Ovary (tissue), 9 donors: ENCODE data around the gene ZNF154. TPM values are rescaled to one million over a fixed set of nuclear protein-coding genes. Genes with fewer than 3 reads are reported as not detected.

ENCODE experiments used
- DNase-seq, 5 donors: peaks; one replicate each; pipeline ENCODE4 v3.0.0-alpha.2; 2019 to 2020
- H3K27ac ChIP-seq, 2 donors: fragments of 200-600 bp; one replicate each; pipeline versions ENCODE4 v1.5.1 to v1.8.0; 2019 to 2022
- H3K27me3 ChIP-seq: fragments of 200-600 bp; one replicate; pipeline ENCODE4 v1.8.0; 2022
- H3K36me3 ChIP-seq: fragments of 200-600 bp; sonication (generic); one replicate; pipeline ENCODE4 v1.5.1; 2019
- H3K4me1 ChIP-seq: one replicate; pipeline ENCODE4 v1.8.1; 2013; ENCODE audit warnings: mild to moderate bottlenecking, moderate library complexity; ENCODE audit not compliant: insufficient read depth
- H3K4me3 ChIP-seq: fragments of 200-600 bp; sonication (generic); one replicate; pipeline ENCODE4 v1.5.1; 2017
- H3K9me3 ChIP-seq, 2 donors: fragments of 200-600 bp in 1 of 2; sonication (generic) in 1 of 2; one replicate each; pipeline versions ENCODE4 v1.5.1 to v1.8.1; 2013 to 2019; ENCODE audit warnings: mild to moderate bottlenecking in 1 of 2, moderate library complexity in 1 of 2
- EP300 ChIP-seq: sonication (generic); formaldehyde crosslinking; IDR thresholded peaks from one replicate; pipeline ENCODE4 v1.6.1; 2017; ENCODE audit warnings: antibody characterized with exemption
- POLR2A ChIP-seq: fragments of 450-650 bp; IDR thresholded peaks from one replicate; pipeline ENCODE4 v1.6.1; 2017; ENCODE audit warnings: antibody characterized with exemption, mild to moderate bottlenecking, moderate library complexity
- WGBS, 3 donors: extraction: QIAGEN DNeasy Blood & Tissue Kit in 1 of 3; methylation state at CpG; one replicate each; pipeline versions ENCODE4 v1.1.5 to v1.1.7; 2013 to 2017; 5-methylcytosine and 5-hydroxymethylcytosine counted together
- intact Hi-C, 4 donors: fragments of 100-400 bp; cut with DNase I; formaldehyde crosslinking; loops; one replicate each; pipeline versions ENCODE4 v1.11.0 to v1.15.1; 2022 to 2023
- polyA plus RNA-seq, 2 donors: library from polyadenylated mRNA; stranded (reverse); fragments of 200-250 nt in 1 of 2; fragments of 350-450 nt in 1 of 2; fragmentation: Illumina TruSeq in 1 of 2; extraction: RNeasy Lipid Tissue Mini Kit (QIAGEN cat#74804) in 1 of 2; gene quantifications; one replicate each; pipeline ENCODE4 v1.2.3, GENCODE V29; 2013 to 2014
- total RNA-seq, 7 donors: library from RNA; depleted of rRNA in 2 of 7; stranded (reverse); fragments of >200 nt in 2 of 7; fragmentation: NEBNext Ultra II Directional in 3 of 7; extraction: Animal tissue kit (Norgen Biotek cat#: 25700) in 3 of 7; gene quantifications; one replicate each; pipeline versions ENCODE4 v1.1.0 to v1.2.4, GENCODE V29; 2016 to 2023
- TF ChIP-seq, protein P1 (sequence below), 3 donors: fragments of 450-650 bp in 2 of 3; fragments of 200-600 bp in 1 of 3; IDR thresholded peaks; one replicate each; pipeline versions ENCODE4 v1.5.1 to v1.8.0; 2016 to 2022; ENCODE audit warnings: antibody characterized with exemption in 3 of 3, mild to moderate bottlenecking in 1 of 3
- donor health status: DM: no; HTN: no; CAD: no; lungs with moderate emphysema.
- donor health status: DM: no; HTN: no; CAD: no.
- donor health status: Bipolar disorder and iron deficiency.
- donor health status: DM: yes; HTN: yes; CAD: no.
- donor health status: DM: no; HTN: no; CAD: no.
- donor health status: DM: yes; HTN: yes; CAD: no.

Gene ZNF154
- total and polyA plus RNA-seq, 9 donors = 1.1 to 10.4 (median 2.4) TPM

DNA sequence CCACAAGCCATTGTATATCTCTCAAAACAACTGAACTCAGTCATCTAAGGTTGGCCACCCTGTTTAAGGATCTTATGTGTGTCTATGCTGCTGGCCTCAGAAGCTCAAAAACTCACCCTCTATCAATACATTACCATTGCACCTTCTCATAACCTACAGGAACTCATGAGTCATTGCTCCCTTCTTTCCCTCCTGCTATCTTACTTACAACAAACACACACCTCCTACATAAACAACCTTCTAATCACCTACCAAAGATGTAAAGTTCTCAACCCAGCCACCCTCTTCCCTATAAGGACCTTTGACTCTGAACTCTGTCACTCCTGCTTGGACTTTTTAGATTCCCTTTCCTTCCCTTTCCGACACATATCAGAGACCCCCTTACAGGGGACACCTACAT is 53.6 kb downstream of the ZNF154 start:
- TF ChIP-seq POLR2A = no peak
- TF ChIP-seq EP300 = no peak
- TF ChIP-seq, protein P1, sequence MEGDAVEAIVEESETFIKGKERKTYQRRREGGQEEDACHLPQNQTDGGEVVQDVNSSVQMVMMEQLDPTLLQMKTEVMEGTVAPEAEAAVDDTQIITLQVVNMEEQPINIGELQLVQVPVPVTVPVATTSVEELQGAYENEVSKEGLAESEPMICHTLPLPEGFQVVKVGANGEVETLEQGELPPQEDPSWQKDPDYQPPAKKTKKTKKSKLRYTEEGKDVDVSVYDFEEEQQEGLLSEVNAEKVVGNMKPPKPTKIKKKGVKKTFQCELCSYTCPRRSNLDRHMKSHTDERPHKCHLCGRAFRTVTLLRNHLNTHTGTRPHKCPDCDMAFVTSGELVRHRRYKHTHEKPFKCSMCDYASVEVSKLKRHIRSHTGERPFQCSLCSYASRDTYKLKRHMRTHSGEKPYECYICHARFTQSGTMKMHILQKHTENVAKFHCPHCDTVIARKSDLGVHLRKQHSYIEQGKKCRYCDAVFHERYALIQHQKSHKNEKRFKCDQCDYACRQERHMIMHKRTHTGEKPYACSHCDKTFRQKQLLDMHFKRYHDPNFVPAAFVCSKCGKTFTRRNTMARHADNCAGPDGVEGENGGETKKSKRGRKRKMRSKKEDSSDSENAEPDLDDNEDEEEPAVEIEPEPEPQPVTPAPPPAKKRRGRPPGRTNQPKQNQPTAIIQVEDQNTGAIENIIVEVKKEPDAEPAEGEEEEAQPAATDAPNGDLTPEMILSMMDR (IDR thresholded peaks at IDR 0.05) = no peak
- no peaks in the 10 kb centered on the region for H3K27me3 ChIP-seq
- peaks cover 0 to 13% of the 10 kb centered on the region in 2 donors for H3K9me3 ChIP-seq
- DNase-seq = no peak
- no peaks in the 10 kb centered on the region for H3K4me1 ChIP-seq
- no peaks in the 10 kb centered on the region for H3K36me3 ChIP-seq
- no peak overlapping the region for H3K4me3 ChIP-seq
- 89 to 97% (median 90%) methylated on average over 1 of the region's 1 CpG for WGBS, 3 donors
- intact Hi-C loops = no loop called here
- H3K27ac ChIP-seq = no peak overlapping the region

- 58 to 85% (median 78%) methylated on average over 2 of the region's 2 CpGs for WGBS, 3 donors
- H3K4me3 ChIP-seq = no peak overlapping the region
- no peaks in the 10 kb centered on the region for H3K36me3 ChIP-seq
- DNase-seq = no peak
- no peak overlapping the region for H3K27ac ChIP-seq
- intact Hi-C loops = no loop called here
- H3K4me1 ChIP-seq = no peaks in the 10 kb centered on the region
- H3K9me3 ChIP-seq = peaks cover 0 to 13% of the 10 kb centered on the region in 2 donors
- H3K27me3 ChIP-seq = no peaks in the 10 kb centered on the region
- TF ChIP-seq POLR2A = no peak
- TF ChIP-seq EP300 = no peak
- TF ChIP-seq, protein P1 (IDR thresholded peaks at IDR 0.05) = no peak
Measured at GRCh38 chr19:57653689-57654088, 55.3 kb downstream of the ZNF154 start.

DNA sequence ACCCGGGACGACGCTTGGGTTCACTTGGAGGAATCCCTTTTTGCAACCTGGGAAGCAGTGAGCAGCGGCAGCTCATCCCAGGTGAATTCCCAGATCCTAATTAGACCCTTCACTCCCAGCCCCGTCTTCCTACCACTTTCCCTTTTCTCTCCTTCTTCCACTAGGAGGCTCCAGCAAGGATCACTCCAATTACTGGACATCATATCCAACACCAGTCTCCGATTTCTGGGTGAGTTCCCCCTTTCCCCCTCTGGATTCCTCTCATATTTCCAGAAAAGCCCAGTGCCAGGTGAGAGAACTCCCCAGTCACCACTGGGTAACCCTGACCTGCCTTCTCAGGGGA is 57.4 kb downstream of the ZNF154 start:
- H3K4me3 ChIP-seq = no peak overlapping the region

DNA sequence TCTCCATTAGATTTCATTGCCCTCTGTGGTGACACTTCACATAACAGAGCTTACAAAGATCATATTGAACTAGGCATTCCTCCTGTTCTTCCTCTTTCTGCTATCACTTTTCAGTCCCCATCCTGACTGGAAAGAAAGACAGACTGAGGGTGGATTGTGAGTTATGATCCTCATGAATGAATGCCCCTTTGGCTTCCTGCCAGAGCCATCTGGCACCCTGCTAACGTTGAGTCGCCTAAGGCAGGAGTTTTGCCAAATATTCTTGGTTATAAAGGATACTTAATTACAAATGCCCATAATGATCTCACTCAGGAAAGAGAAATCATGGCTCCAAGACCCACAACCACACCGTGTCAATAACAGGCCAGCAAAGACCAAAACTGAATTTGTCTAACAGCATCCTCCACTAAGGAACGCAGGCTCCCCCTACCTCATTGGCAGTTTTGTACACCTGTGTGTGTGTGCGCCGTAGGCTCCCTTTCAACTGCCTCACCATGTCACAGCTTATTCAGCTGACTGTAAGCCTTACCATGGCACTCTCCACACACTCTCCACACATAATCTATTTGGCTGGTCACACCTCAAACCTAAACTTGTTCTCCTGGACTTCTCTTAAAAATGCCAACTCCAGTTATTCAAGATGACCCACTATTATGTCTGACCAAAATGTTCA is 60.5 kb downstream of the ZNF154 start:
- no peak for DNase-seq
- peaks cover 0 to 9% of the 10 kb centered on the region in 2 donors for H3K9me3 ChIP-seq
- intact Hi-C loops = no loop called here
- H3K27ac ChIP-seq = no peak overlapping the region
- TF ChIP-seq POLR2A = no peak
- TF ChIP-seq, protein P1 (IDR thresholded peaks at IDR 0.05) = no peak
- no peak for TF ChIP-seq EP300
- H3K27me3 ChIP-seq = no peaks in the 10 kb centered on the region
- 65 to 67% (median 65%) methylated on average over 6 of the region's 6 CpGs for WGBS, 3 donors
- H3K36me3 ChIP-seq = no peaks in the 10 kb centered on the region
- H3K4me1 ChIP-seq = no peaks in the 10 kb centered on the region
- no peak overlapping the region for H3K4me3 ChIP-seq

More for the DNA sequence above, 57.4 kb downstream of the ZNF154 start:
- DNase-seq = no peak
- intact Hi-C loops = no loop called here
- Histone ChIP-seq H3K27me3 (no peaks in the 10 kb centered on the region), H3K36me3 (no peaks in the 10 kb centered on the region), H3K4me1 (no peaks in the 10 kb centered on the region), H3K9me3 (peaks cover 0 to 13% of the 10 kb centered on the region in 2 donors), H3K27ac (no peak overlapping the region)
- 33 to 35% (median 34%) methylated on average over 6 of the region's 6 CpGs for WGBS, 3 donors
- TF ChIP-seq EP300 (no peak), POLR2A (no peak)
- TF ChIP-seq, protein P1 (IDR thresholded peaks at IDR 0.05) = no peak

Other genes starting within 250 kb of the ZNF154 start
- 10 to 100 TPM in 6 of 7 donors, 1 to 10 TPM in 1; 6.5 to 23.0 (median 15.8) TPM for gene ZNF772, start 231.6 kb downstream of the ZNF154 start, total RNA-seq
- gene ZNF772, start 231.6 kb downstream of the ZNF154 start, polyA plus RNA-seq = 1 to 10 TPM; 3.3 to 6.8 TPM
- 10 to 100 TPM in 6 of 7 donors, 1 to 10 TPM in 1; 6.8 to 14.7 (median 12.1) TPM for gene ZNF419, start 221.5 kb downstream of the ZNF154 start, total RNA-seq
- gene ZNF419, start 221.5 kb downstream of the ZNF154 start, polyA plus RNA-seq = 1 to 10 TPM; 7.2 to 8.5 TPM
- gene ZNF773, start 209.3 kb downstream of the ZNF154 start, total RNA-seq = 10 to 100 TPM in 4 of 7 donors, 1 to 10 TPM in 3; 8.1 to 16.3 (median 10.5) TPM
- 1 to 10 TPM; 6.8 to 8.6 TPM for gene ZNF773, start 209.3 kb downstream of the ZNF154 start, polyA plus RNA-seq
- gene ZNF549, start 181.8 kb downstream of the ZNF154 start, total RNA-seq = 10 to 100 TPM in 4 of 7 donors, 1 to 10 TPM in 3; 3.9 to 11.9 (median 10.1) TPM
- gene ZNF549, start 181.8 kb downstream of the ZNF154 start, polyA plus RNA-seq = 1 to 10 TPM; 4.0 to 8.1 TPM
- 10 to 100 TPM in 5 of 7 donors, 1 to 10 TPM in 2; 6.7 to 17.1 (median 11.4) TPM for gene ZNF550, start 149.3 kb downstream of the ZNF154 start, total RNA-seq
- 1 to 10 TPM; 6.8 to 7.3 TPM for gene ZNF550, start 149.3 kb downstream of the ZNF154 start, polyA plus RNA-seq
- gene ZNF416, start 130.3 kb downstream of the ZNF154 start, total RNA-seq = 10 to 100 TPM in 1 of 7 donors, 1 to 10 TPM in 6; 2.2 to 10.9 (median 7.6) TPM
- gene ZNF416, start 130.3 kb downstream of the ZNF154 start, polyA plus RNA-seq = 1 to 10 TPM; 3.9 to 9.2 TPM
- 10 to 100 TPM in 1 of 7 donors, 1 to 10 TPM in 6; 3.4 to 10.2 (median 8.4) TPM for gene ZIK1, start 125.1 kb downstream of the ZNF154 start, total RNA-seq
- gene ZIK1, start 125.1 kb downstream of the ZNF154 start, polyA plus RNA-seq = 1 to 10 TPM; 5.5 to 5.7 TPM
- 1 to 10 TPM; 2.5 to 8.9 (median 3.6) TPM for gene ZNF530, start 109.3 kb downstream of the ZNF154 start, total RNA-seq
- 1 to 10 TPM; 2.0 to 2.2 TPM for gene ZNF530, start 109.3 kb downstream of the ZNF154 start, polyA plus RNA-seq
- gene ZNF134, start 95.0 kb downstream of the ZNF154 start, total RNA-seq = 10 to 100 TPM; 13.4 to 22.9 (median 22.2) TPM
- 10 to 100 TPM in 1 of 2 donors, 1 to 10 TPM in 1; 9.2 to 12.6 TPM for gene ZNF134, start 95.0 kb downstream of the ZNF154 start, polyA plus RNA-seq
- 10 to 100 TPM in 6 of 7 donors, 1 to 10 TPM in 1; 8.3 to 16.7 (median 12.0) TPM for gene ZNF211, start 76.0 kb downstream of the ZNF154 start, total RNA-seq
- 10 to 100 TPM in 1 of 2 donors, 1 to 10 TPM in 1; 8.4 to 16.3 TPM for gene ZNF211, start 76.0 kb downstream of the ZNF154 start, polyA plus RNA-seq
- 1 to 10 TPM in 1 of 7 donors, under 1 TPM in 1, not detected in 5; 0.13 to 1.3 TPM for gene ZSCAN4, start 40.3 kb downstream of the ZNF154 start, total RNA-seq
- under 1 TPM; 0.07 to 0.08 TPM for gene ZSCAN4, start 40.3 kb downstream of the ZNF154 start, polyA plus RNA-seq
- gene ZNF551, start 27.2 kb downstream of the ZNF154 start, total RNA-seq = 10 to 100 TPM in 3 of 7 donors, 1 to 10 TPM in 4; 6.8 to 11.3 (median 9.7) TPM
- gene ZNF551, start 27.2 kb downstream of the ZNF154 start, polyA plus RNA-seq = 1 to 10 TPM; 3.8 to 4.2 TPM
- 10 to 100 TPM in 1 of 7 donors, 1 to 10 TPM in 6; 1.5 to 13.2 (median 6.4) TPM for gene ZNF671, start 18.4 kb upstream of the ZNF154 start, total RNA-seq
- gene ZNF671, start 18.4 kb upstream of the ZNF154 start, polyA plus RNA-seq = 1 to 10 TPM; 2.1 to 5.0 TPM
- gene ZNF776, start 37.6 kb upstream of the ZNF154 start, total RNA-seq = 10 to 100 TPM; 11.0 to 25.9 (median 14.6) TPM
- gene ZNF776, start 37.6 kb upstream of the ZNF154 start, polyA plus RNA-seq = 10 to 100 TPM; 10.2 to 10.7 TPM
- gene ZNF586, start 60.5 kb upstream of the ZNF154 start, total RNA-seq = 10 to 100 TPM; 15.4 to 21.7 (median 17.2) TPM
- gene ZNF586, start 60.5 kb upstream of the ZNF154 start, polyA plus RNA-seq = 10 to 100 TPM in 1 of 2 donors, 1 to 10 TPM in 1; 7.9 to 11.8 TPM
- gene ZNF552, start 105.7 kb upstream of the ZNF154 start, total RNA-seq = 1 to 10 TPM; 5.2 to 9.9 (median 7.2) TPM
- gene ZNF552, start 105.7 kb upstream of the ZNF154 start, polyA plus RNA-seq = 1 to 10 TPM; 4.9 to 7.1 TPM
- 10 to 100 TPM in 5 of 7 donors, 1 to 10 TPM in 2; 7.8 to 19.4 (median 12.5) TPM for gene ZNF587B, start 121.1 kb upstream of the ZNF154 start, total RNA-seq
- gene ZNF587B, start 121.1 kb upstream of the ZNF154 start, polyA plus RNA-seq = 1 to 10 TPM; 4.0 to 4.6 TPM
- 10 to 100 TPM; 20.7 to 41.6 (median 39.4) TPM for gene ZNF587, start 140.7 kb upstream of the ZNF154 start, total RNA-seq
- 10 to 100 TPM; 12.3 to 27.7 TPM for gene ZNF587, start 140.7 kb upstream of the ZNF154 start, polyA plus RNA-seq
- 10 to 100 TPM; 10.7 to 31.6 (median 15.5) TPM for gene ZNF814, start 179.8 kb upstream of the ZNF154 start, total RNA-seq
- 10 to 100 TPM in 1 of 2 donors, 1 to 10 TPM in 1; 4.6 to 10.3 TPM for gene ZNF814, start 179.8 kb upstream of the ZNF154 start, polyA plus RNA-seq
- 10 to 100 TPM in 6 of 7 donors, 1 to 10 TPM in 1; 9.5 to 22.6 (median 20.4) TPM for gene ZNF417, start 207.4 kb upstream of the ZNF154 start, total RNA-seq
- gene ZNF417, start 207.4 kb upstream of the ZNF154 start, polyA plus RNA-seq = 10 to 100 TPM in 1 of 2 donors, 1 to 10 TPM in 1; 7.6 to 13.8 TPM
- 10 to 100 TPM in 4 of 7 donors, 1 to 10 TPM in 3; 4.4 to 13.6 (median 10.5) TPM for gene ZNF418, start 226.2 kb upstream of the ZNF154 start, total RNA-seq
- gene ZNF418, start 226.2 kb upstream of the ZNF154 start, polyA plus RNA-seq = 1 to 10 TPM; 3.4 to 4.8 TPM
- 10 to 100 TPM in 4 of 7 donors, 1 to 10 TPM in 3; 2.8 to 13.1 (median 11.6) TPM for gene ZNF256, start 238.5 kb upstream of the ZNF154 start, total RNA-seq
- gene ZNF256, start 238.5 kb upstream of the ZNF154 start, polyA plus RNA-seq = 1 to 10 TPM; 5.9 to 7.7 TPM